Mesothelial cell of epicardium (in vitro differentiated cells): ENCODE results near the gene CALML6. TPM values are rescaled to one million over a fixed set of nuclear protein-coding genes. Genes with fewer than 3 reads are reported as not detected.

Experiments
- DNase-seq, 2 experiments: peaks; one replicate each; pipeline ENCODE4 v3.0.0; 2021; ENCODE audit warnings: low spot score in 2 of 2; ENCODE audit not compliant: unreplicated experiment in 2 of 2
- H3K27ac Mint-ChIP-seq: 2 replicates; pipeline ENCODE4 v1.8.0; 2021; ENCODE audit warnings: mixed read lengths
- H3K27me3 Mint-ChIP-seq: 2 replicates; pipeline ENCODE4 v1.8.0; 2021; ENCODE audit warnings: low read depth, mixed read lengths
- H3K36me3 Mint-ChIP-seq: 2 replicates; pipeline ENCODE4 v1.8.0; 2021; ENCODE audit warnings: mixed read lengths
- H3K4me1 Mint-ChIP-seq: 2 replicates; pipeline ENCODE4 v1.8.0; 2021; ENCODE audit warnings: mixed read lengths
- H3K4me3 Mint-ChIP-seq: 2 replicates; pipeline ENCODE4 v1.8.0; 2021; ENCODE audit warnings: mild to moderate bottlenecking, moderate library complexity, mixed read lengths
- H3K9me3 Mint-ChIP-seq: 2 replicates; pipeline ENCODE4 v1.8.0; 2021; ENCODE audit warnings: mixed read lengths
- CTCF ChIP-seq: fragments of 200-600 bp; sonication (generic); IDR thresholded peaks from one replicate; pipeline ENCODE4 v1.5.0; 2021; ENCODE audit warnings: antibody characterized with exemption; ENCODE audit not compliant: unreplicated experiment
- total RNA-seq: library from RNA; stranded (reverse); gene quantifications from 3 replicates; pipeline ENCODE4 v1.2.1, GENCODE V29; 2021

CALML6 gene
- total RNA-seq, 1 donor from 2014 or later: 2.7 TPM

GRCh38 chr1:1937061-1937460 lies 22.0 kb downstream of the CALML6 start:
- TF ChIP-seq CTCF: no peak
- Mint-ChIP-seq H3K4me3 (no peak overlapping the region), H3K4me1 (no peaks in the 10 kb centered on the region), H3K27ac (no peak overlapping the region), H3K9me3 (peaks cover 5% of the 10 kb centered on the region), H3K36me3 (no peaks in the 10 kb centered on the region), H3K27me3 (peaks cover 6% of the 10 kb centered on the region)
- DNase-seq: no peak

- H3K27ac Mint-ChIP-seq: no peak overlapping the region
- no peak for TF ChIP-seq CTCF
- H3K4me1 Mint-ChIP-seq: no peaks in the 10 kb centered on the region
- no peak overlapping the region for H3K4me3 Mint-ChIP-seq
- peaks cover 5% of the 10 kb centered on the region for H3K9me3 Mint-ChIP-seq
- H3K36me3 Mint-ChIP-seq: no peaks in the 10 kb centered on the region
- no peak for DNase-seq
- peaks cover 6% of the 10 kb centered on the region for H3K27me3 Mint-ChIP-seq
These were observed 22.7 kb downstream of the CALML6 start for GRCh38 chr1:1937549-1938275.

DNA sequence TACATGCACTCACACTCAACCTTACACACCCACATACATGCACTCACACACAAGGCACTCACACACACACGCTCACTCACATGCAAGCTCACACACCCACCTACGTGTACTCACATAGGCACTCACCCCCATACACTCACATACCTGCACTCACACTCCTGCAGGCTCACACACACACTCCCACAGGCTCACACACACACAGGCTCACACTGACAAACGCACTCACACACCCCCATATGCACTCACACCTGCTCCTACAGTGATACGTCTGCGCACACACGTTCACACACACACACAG lies 23.2 kb downstream of the CALML6 start:
- Mint-ChIP-seq H3K27me3 (peaks cover 6% of the 10 kb centered on the region), H3K4me3 (no peak overlapping the region), H3K36me3 (no peaks in the 10 kb centered on the region), H3K27ac (no peak overlapping the region), H3K4me1 (no peaks in the 10 kb centered on the region), H3K9me3 (peaks cover 5% of the 10 kb centered on the region)
- no peak for TF ChIP-seq CTCF
- DNase-seq: no peak

DNA sequence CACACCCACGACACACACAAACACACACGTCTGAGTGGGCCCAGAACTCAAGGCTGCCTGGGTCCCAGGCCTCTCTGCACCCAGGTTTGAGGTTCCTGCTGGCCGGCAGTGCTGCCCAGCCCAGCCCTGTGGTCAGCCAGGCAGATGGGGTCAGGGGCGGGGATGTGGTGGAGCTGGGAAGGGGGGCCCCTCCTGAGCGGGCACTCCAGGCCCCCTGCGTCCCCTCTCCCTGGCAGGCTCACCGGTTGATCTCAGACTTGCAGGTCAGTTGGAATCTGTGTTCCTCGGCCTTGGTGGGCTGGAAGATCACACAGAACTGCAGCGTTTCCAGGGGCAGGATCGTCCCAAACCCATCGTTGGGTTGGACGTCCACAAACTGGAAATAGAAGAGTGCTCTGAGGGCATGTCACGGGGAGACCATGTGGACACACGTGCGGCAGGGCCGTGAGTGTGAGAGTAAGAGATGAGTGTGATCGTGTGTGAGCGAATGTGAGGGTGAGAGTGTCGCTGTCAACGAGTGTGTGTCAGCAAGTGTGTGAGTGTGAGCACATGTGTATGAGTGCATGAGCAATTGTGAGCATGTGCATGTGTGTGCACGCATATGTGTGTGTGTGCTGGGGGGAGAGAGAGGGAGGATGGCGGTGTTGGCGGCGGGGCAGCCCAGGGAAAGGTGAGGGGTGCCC lies 23.7 kb downstream of the CALML6 start:
- peaks cover 4% of the 10 kb centered on the region for H3K27me3 Mint-ChIP-seq
- no peak for TF ChIP-seq CTCF
- H3K36me3 Mint-ChIP-seq: no peaks in the 10 kb centered on the region
- H3K4me3 Mint-ChIP-seq: no peak overlapping the region
- H3K9me3 Mint-ChIP-seq: peaks cover under 1% of the 10 kb centered on the region
- H3K4me1 Mint-ChIP-seq: no peaks in the 10 kb centered on the region
- DNase-seq: no peak
- H3K27ac Mint-ChIP-seq: no peak overlapping the region

DNA sequence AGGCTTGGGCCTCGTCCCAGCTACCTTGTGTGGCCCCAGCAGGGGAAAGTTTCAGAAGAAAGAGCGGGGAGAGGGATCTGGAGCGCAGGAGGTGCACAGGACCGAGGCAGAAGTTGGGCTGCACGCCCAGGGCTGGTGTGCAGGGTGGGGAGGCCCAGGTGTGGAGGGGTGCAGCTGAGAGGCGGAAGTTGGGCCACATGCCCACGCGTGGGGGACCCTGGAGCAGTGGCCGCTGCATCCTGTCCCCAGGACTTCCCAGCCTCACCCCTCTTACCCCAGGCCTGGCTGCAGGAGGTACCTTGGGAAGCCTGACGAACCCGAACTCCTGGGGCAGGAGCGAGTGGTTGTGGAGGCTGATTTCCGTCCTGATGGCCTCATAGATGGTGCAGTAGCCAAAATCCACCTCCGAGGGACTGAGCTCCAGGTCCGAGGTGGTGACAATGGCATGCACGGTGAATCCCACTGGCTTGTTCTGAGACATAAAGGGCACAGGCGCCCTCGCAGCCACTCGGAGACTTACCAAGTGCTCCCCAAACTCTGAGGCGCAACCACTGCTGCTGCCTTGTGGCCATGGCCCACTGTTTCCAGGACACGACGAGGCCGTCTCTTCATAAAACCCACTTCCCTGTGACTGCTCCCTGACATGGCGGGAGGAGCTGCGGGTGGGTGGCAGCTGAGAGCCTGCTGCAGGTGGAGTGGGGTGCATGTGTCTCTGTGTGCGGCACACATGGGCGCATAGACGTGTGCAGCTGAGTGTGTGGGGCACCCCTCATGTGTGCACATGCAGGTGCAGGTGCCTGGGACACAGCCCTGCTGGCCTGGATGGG lies 24.4 kb downstream of the CALML6 start:
- H3K4me1 Mint-ChIP-seq: peaks cover 4% of the 10 kb centered on the region
- DNase-seq: no peak
- no peaks in the 10 kb centered on the region for H3K9me3 Mint-ChIP-seq
- no peak overlapping the region for H3K4me3 Mint-ChIP-seq
- TF ChIP-seq CTCF: no peak
- no peaks in the 10 kb centered on the region for H3K36me3 Mint-ChIP-seq
- peaks cover 8% of the 10 kb centered on the region for H3K27me3 Mint-ChIP-seq
- no peak overlapping the region for H3K27ac Mint-ChIP-seq
